ENCODE data around the gene NEXMIF.
"Not testable (repeated sequence)": the region's sequence is repeated elsewhere in the genome, so short reads cannot be mapped to it uniquely, and the experiment has no call there.

The NEXMIF gene

DNA sequence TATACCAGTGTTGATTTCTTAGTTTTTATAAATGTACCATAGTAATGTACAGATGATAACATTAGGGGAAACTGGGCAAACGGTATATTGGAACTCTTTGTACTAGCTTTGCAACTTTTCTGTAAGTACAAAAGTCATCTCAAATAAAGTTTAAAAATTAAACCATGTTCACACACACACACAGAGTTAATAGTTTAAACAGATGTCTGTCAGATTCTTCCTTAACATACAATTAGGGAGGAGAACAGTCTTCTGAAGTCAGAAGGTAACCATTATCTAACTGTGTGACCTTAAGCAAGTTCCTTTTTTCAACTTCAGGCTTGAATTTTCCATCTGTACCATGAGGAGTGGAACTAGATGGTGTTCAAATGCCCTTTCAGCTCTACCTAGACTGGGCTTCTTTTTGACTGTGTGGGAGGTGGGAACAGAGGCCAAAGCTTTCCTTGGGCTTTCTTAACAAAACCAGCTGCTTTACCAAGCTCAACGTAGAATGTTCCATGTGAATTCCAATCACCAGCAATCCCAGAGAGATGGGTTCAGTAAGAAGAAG is 127.8 kb downstream of the NEXMIF start:
- no peak for DNase-seq (ENCODE audit: low spot score)

DNA sequence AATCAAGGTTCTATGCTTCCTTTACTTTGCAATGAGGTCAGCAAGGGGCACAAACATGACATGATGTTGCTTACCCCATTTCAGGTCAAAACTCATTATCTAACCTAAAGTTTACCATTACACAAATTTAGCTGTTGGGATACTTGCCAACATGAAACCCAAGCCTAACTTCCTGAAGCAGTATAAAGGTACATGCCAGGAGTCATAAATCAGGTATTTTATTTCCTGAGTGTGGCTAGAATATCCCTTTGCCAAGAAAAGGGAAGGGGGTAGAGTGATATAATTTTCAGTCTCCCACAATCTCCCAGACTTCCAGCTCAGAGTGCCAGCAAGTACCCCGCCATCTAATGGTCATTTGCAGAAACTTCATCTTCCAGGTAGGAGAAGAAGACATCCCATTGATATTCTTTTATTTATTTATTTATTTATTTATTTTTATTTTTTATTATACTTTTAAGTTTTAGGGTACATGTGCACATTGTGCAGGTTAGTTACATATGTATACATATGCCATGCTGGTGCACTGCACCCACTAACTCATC is 136.6 kb downstream of the NEXMIF start:
- no peak for DNase-seq (ENCODE audit: low spot score)

DNA sequence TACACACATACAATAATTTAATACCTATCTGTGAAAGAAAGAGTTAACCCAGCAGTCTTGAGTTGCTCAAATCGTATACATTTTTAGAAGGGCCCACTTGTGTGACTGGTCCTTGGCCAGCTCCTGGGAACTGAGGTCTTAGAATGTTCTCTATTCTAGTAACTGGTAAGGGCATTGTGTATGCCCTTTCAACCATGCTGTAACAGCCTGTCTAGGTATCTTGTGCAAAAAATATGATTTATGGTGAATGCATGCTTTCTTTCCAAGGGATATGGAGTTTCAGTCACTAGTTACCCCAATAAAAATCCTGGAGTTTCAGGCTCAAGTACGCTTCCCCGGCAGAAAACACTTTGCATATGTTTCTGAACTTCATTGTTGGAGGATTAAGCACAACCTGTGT is 140.6 kb downstream of the NEXMIF start:
- DNase-seq (ENCODE audit: low spot score), result no peak

- DNase-seq (ENCODE audit: low spot score), result no peak
These were observed 143.7 kb downstream of the NEXMIF start for GRCh38 chrX:74781507-74782034.

DNA sequence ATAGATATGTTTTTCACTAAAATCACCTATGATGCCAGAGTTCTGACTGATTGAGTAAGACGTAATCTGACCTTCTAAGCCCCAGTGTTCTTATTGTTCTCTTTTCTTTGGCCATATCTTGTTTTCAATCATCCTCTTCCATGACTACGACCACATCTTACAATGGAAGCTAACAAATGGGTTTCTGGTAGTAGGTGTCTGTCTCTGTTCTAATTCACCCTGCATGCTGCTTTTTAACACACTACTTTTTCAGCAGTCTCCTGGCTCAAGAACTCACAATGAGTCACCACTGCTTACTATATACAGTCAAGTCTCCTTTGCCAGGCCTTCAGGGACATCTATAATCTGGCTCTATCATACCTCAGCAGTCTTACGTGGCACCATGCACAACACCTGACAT is 146.1 kb downstream of the NEXMIF start:
- no peak for DNase-seq (ENCODE audit: low spot score)

GRCh38 chrX:74774988-74775387 is 150.3 kb downstream of the NEXMIF start:
- DNase-seq (ENCODE audit: low spot score), result no peak

GRCh38 chrX:74736450-74736849 is 188.8 kb downstream of the NEXMIF start:
- no peak for DNase-seq (ENCODE audit: low spot score)

- DNase-seq (ENCODE audit: low spot score), result no peak
These were observed 220.0 kb downstream of the NEXMIF start for GRCh38 chrX:74705269-74705668.

DNA sequence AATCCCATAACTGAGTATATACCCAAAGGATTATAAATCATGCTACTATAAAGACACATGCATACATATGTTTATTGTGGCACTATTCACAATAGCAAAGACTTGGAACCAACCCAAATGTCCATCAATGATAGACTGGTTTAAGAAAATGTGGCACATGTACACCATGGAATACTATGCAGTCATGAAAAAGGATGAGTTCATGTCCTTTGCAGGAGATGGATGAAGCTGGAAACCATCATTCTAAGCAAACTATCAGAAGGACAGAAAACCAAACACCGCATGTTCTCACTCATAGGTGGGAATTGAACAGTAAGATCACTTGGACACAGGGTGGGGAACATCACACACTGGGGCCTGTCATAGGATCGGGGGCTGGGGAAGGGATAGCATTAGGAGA is 223.9 kb downstream of the NEXMIF start:
- DNase-seq (ENCODE audit: low spot score), result not testable (repeated sequence)

DNA sequence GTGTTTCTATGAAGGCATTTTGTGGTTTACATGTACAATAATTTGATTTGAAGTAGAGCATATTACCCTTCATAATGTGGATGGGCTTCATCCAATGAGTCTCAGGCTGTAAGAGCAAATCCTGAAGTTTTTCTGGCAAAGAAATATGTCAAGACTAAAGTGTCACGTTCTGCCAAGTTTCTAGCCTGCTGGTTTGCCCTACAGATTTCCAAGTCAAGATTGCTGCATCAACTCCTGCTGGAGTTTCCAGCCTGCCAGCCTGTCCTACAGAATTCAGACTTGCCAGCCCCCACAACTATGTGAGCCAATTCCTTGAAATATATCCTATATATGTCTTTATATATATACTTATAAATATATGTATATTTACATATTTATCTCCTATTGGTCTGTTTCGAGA is 240.8 kb downstream of the NEXMIF start:
- DNase-seq (ENCODE audit: low spot score), result no peak
